ENCODE measurements around the gene HERPUD1. TPM values are rescaled to one million over a fixed set of nuclear protein-coding genes. Genes with fewer than 3 reads are reported as not detected.

Gene HERPUD1
- total RNA-seq, 1 donor from 2014 or later = 148 TPM

- intact Hi-C loops (cut with micrococcal nuclease) = no loop called here
These were observed 21.0 kb upstream of the HERPUD1 start for GRCh38 chr16:56910654-56911539.

DNA sequence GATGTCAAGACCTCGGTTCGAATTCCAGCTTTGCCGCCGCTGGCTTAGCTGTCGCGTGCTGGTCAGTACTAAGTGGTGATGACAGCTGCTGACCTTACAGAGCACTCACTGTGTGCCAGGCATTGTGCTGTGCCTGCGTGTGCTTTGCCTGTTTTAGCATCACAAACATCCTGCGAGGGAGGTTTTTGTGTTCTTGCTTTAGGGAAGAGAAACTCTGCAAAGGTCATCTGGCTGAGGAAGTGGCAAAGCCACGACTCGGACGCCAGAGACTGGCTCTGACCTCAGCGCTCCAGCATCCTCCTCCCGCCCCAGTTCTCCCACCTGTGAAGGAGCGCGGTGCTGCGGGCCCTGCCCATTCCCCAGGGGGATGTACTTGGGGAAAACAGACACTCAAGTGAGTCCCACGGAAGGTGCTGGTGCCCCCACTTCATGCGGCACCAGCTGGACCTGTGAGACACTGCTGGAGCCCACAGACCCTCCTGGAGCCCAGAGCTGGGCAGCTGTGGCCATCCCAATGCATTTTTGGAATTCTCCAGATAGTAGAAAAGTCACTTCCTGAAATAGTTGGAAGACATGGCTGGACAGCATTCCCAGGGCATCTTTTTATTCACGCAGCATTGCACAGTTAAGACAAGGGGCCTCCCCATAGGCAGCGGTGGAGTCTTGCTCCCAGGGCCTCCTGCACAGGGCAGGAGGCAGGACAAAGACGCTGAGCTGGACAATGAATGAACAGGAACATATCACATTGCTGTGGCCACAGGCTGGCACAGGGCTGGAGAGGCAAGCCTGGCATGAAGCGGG, 20.0 kb upstream of the HERPUD1 start:
- intact Hi-C loops (cut with micrococcal nuclease) = no loop called here

- intact Hi-C loops (cut with micrococcal nuclease) = no loop called here
These were observed 18.9 kb upstream of the HERPUD1 start for GRCh38 chr16:56912746-56913708.

DNA sequence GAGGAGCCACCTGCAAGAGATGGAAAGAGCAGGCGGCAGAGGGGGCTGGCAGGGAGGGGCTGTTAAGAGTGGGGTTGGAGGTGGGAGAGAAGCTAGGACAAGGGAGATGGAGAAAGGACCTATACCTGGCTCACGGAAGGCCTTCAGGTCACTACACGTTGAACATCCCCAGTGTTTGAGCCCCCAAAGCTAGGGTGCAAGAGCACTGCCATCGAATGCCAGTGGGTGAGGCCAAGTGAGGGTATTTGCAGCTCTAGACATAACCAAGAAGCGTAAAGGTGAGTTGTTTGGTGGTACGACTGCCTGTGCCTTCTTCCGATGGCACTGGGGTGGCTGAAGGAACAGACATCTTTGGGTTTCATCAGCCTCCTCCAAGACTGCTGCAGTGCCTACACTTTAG, 17.0 kb upstream of the HERPUD1 start:
- intact Hi-C loops (cut with micrococcal nuclease) = no loop called here

DNA sequence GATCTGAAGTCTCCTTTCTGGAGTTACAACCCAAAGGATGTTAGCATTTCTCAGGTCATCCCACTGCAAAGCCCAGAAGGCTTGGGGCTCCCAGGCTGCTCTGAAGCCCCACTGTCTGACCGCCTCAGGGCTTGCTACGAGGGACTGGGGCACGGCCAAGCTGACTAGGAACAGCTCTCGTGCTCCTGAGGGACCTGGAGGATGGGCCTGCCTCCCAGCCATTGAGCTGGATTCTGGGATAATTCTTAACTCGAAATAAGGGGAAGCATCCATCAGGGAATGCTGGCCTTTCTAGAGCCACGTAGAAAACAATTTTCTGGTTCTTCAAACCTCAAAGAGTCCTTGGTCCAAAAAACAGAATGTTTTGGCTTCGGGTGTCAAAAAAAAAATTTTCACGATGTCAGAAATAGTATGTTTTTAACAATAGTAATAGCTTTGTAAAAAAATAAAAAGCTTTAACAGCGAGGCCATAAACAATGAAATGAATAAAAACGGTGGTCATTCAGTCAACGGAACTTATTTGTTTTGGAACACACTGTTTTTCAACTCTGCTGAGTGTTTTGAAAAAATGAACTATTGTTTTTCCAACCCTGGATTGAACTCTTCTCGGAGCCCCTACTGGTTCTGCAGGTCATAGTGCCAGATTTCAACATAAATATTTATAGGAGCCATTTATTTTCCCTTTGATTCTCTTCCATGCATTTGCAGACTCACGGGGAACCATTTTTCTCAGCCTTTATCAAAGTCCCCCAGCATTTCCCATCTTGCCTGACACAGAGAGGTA, 16.4 kb upstream of the HERPUD1 start:
- intact Hi-C loops (cut with micrococcal nuclease) = loop anchor here (2.0 kb wide), 1 partner anchor 15 kb away; no protein-coding TSS in a partner anchor

DNA sequence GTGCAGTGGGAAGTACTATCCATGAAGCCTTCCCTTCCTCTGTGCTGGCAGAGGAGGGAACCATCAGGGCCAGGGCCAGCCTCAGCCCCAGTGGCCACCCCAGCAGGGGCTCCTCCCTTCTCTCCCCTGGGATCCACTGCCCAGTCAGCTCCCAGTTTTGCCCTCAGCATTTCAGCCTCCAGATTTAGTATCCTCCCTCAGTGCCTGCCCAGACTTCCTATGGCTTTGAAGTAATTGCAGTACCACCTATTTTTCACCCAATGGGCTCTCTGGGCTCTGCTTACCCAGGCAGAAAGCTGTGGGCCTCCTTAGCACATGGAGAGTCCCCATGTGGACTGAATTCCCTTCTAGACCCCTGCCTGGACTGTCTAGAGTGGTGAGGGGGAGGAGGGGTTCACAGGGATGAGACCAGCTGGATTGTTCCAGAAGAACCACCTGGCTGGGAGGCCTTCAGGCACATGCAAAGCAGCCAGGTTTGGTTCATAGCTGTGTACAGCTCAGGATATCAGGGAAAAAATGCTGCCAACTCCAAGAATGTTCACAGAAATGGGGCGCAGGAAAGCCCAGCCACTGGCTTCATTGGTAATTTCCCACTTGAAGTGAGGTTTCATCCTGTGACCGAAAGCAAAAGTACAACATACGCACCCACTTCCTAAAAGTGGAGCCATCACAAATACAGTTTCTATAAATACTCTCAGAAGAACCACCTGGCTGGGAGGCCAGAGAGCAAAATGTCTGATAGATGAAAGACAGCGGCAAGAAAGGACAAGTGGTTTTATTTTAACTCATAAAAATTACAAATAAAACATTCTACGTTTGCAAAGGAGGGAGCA, 15.2 kb upstream of the HERPUD1 start:
- intact Hi-C loops (cut with micrococcal nuclease) = loop anchor here (2.0 kb wide), 1 partner anchor 14 kb away; no protein-coding TSS in a partner anchor

DNA sequence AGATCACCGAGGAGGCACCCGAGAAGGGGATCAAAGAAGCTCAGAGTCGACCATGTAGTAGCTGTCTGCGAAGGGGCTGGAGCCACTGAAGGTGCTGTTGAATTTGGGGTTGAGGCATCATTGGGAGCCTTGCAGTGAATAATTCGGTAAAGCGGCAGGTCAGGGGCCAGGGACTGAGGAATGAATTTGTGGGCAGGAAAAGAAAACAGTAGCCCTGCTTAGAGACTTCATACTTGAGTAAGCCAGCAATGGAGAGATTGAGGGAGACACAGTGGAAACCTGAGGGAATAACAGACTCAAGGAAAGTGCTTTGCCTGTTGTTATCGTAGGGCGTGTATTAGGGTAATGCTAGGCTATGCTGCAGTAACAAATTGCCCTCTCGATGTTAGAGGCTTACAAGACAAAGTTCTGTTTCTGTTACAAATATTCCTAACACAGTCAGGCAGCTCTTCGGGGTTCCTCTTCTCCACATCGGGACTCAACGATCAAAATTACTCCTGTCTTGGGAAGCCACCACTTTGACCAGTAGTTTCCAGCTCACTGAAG, 13.4 kb upstream of the HERPUD1 start:
- intact Hi-C loops (cut with micrococcal nuclease) = no loop called here

DNA sequence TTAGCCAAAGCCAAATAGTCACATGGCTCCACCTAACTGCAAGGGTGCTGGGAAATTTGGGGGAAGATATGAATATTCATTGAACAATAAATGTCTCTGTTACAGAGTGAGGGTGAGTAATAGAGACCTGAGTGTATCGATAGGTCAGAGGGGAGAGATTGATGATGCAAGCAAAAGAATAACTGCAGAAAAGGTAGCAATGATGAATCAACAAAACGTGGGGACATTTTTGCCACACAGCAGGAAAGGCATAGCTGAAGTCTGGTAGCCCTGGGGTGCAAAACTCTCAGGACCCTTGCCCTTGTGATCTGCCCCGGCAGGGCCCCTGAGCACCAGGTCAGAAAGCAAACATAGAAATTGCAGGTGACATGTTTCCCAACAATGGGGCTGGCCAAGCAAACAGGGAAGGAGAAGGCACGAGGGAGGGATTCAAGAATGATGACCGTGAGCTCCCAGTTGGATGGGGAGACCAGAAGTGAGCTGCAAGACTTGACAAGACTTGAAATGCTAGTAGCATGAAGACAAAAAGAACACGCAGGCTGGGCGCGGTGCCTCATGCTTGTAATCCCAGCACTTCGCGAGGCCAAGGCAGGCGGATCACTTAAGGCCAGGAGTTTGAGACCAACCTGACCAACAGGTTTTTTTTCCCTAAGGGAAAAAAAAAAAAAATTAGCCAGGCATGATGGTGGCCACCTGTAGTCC, 12.7 kb upstream of the HERPUD1 start:
- intact Hi-C loops (cut with micrococcal nuclease) = no loop called here

- intact Hi-C loops (cut with micrococcal nuclease) = no loop called here
These were observed 10.4 kb upstream of the HERPUD1 start for GRCh38 chr16:56921571-56921970.

DNA sequence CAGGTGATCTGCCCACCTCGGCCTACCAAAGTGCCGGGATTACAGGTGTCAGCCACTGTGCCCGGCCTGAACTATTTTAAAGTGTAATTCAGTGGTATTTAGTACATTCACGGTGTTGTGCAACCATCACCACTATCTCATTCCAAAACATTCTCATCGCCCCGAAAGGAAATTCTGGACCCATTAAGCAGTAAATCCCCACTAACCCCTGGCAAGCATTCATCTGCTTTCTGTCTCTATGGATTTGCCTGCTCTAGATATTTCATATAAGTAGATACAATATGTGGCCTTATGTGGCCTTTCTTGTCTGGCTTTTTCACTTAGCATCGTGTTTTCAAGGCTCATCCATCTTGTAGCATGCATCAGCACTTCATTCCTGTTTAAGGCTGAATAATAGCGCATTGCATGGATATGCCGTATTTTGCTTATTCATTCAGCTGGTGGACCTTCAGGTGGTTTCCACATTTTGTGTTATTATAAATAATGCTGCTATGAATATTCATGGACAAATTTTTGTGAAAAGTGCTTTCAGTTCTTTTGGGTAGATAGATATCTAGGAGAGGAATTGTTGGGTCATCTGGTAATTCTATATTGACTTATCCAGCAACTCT, 8.4 kb upstream of the HERPUD1 start:
- intact Hi-C loops (cut with micrococcal nuclease) = no loop called here

GRCh38 chr16:56927471-56927870, 4.5 kb upstream of the HERPUD1 start:
- intact Hi-C loops (cut with micrococcal nuclease) = no loop called here

DNA sequence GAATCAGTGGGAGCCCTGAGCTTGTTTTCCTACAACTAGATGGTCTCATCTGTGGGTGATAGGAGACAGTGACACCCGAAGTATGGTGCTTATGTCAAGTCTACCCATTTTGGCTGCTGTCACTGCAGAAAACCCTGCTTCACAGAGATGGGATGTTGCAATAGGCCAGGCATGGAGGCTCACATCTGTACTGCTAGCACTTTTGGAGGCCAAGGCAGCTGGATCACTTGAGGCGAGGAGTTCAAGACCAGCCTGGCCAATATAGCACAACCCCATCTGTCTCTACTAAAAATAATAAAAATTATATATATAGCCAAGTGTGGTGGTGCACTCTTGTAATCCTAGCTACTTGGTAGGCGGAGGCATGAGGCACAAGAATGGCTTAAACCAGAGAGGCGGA, 2.3 kb upstream of the HERPUD1 start:
- intact Hi-C loops (cut with micrococcal nuclease) = loop anchor here (2.0 to 10.0 kb wide), 3 partner anchors 13 to 477 kb away; partner anchors contain the start of genes NUDT21, NUP93 and OGFOD1

- intact Hi-C loops (cut with micrococcal nuclease) = loop anchor here (2.0 to 10.0 kb wide), 3 partner anchors 14 to 478 kb away; partner anchors contain the start of genes NUDT21, NUP93 and OGFOD1
These were observed 1.3 kb upstream of the HERPUD1 start for GRCh38 chr16:56930486-56931270.

DNA sequence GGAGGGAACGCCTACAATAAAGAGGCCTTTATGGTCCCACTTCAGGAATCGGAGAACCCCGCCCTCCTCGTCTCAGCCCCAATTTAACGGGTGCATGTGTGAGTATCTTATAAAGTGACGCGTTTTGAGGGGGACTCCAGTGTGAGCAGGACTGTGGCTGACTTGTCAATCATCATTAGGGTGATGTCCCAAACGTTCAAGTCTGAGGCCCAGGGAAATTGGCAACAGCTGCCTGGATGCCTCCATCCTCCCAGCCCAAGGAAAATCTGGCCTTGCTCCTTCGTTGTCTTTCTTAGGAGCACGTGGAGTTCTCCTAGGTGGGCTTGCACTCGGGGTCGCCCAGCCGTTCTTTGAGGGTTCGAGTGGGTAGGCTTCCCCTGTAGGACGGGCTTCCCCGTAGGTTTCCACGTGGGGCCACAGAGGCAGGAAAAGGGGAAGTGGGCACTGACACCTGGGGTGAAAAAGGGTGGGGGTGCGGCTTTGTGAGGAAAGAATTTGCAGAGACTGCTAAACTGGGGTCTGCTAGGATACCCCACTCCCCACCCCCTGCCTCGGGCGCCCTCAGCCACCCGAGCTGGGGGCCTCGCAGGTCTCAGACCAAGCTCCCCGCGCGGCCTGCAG, 561 bp upstream of the HERPUD1 start:
- intact Hi-C loops (cut with micrococcal nuclease) = loop anchor here (2.0 to 10.0 kb wide), 3 partner anchors 15 to 479 kb away; partner anchors contain the start of genes NUDT21, NUP93 and OGFOD1

DNA sequence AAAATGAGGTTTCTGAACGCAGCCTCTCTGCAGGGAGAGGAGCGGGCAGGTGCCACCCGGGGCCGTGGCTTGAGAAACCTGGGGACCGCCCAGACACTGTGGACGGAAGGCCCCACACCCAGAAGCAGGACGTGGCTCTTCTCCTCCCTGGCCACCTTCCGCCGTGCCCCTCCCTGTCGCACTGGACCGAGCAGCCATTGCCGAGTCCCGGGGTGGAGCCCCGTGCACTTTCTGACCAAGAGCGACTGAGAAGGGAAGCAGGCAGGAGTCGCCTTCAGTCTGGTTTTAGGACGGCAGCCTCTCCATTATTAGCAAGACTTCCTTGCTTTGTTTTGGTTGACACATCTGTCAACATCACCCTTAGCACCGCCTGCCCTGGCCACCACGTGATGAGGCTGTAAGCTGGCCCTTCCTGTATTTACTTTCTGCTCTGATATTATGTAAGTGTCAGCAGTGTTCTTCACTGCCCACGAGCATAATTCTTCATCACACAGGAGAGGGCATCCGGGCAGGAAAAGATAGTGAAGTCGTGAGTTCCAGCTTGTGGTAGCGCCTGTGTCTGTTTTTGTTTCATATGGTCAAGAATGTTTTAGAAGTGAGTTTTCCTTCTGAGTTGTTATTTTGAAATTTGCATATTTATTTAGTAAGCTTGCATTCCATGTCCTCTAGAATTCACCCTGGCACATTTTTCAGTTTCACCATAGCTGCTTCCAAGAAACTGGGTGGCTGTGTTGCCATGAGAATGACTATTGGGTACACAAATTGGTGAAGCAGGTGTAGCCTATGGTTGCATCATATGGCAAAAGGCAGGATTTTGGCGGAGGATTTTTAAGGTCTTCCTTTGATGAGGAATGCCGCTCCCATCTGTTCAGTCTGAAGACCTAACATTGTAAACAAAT, 1.0 kb downstream of the HERPUD1 start:
- intact Hi-C loops (cut with micrococcal nuclease) = loop anchor here (1.0 to 10.0 kb wide), 5 partner anchors 66 to 481 kb away; partner anchors contain the start of genes MT2A, NUDT21, NUP93 and OGFOD1
